Activated T-cell treated with anti-CD3 and anti-CD28 coated beads, Interleukin-2, amount 50 U/mL, for 24 hours (primary cell): ENCODE data around the gene TMEM87B.

Source experiments
- DNase-seq: peaks from one replicate; pipeline ENCODE4 v3.0.0-alpha.2; 2020
- H3K27ac Mint-ChIP-seq: 2 replicates; pipeline ENCODE4 v1.8.0; 2020; ENCODE audit warnings: mild to moderate bottlenecking, mixed read lengths
- H3K27me3 Mint-ChIP-seq: 2 replicates; pipeline ENCODE4 v1.8.0; 2020; ENCODE audit warnings: mixed read lengths
- H3K36me3 Mint-ChIP-seq: 2 replicates; pipeline ENCODE4 v1.8.0; 2020; ENCODE audit warnings: low read depth, mixed read lengths
- H3K4me1 Mint-ChIP-seq: 2 replicates; pipeline ENCODE4 v1.8.0; 2020; ENCODE audit warnings: low read depth, mixed read lengths
- H3K4me3 Mint-ChIP-seq: 2 replicates; pipeline ENCODE4 v1.8.0; 2020; ENCODE audit warnings: mild to moderate bottlenecking, moderate library complexity, mixed read lengths
- H3K9me3 Mint-ChIP-seq: 2 replicates; pipeline ENCODE4 v1.8.0; 2020; ENCODE audit warnings: mixed read lengths

TMEM87B gene

GRCh38 chr2:112152476-112153178, 97.6 kb downstream of the TMEM87B start:
- no peak overlapping the region for H3K27ac Mint-ChIP-seq
- no peak for DNase-seq
- H3K9me3 Mint-ChIP-seq = no peaks in the 10 kb centered on the region
- no peaks in the 10 kb centered on the region for H3K27me3 Mint-ChIP-seq
- no peak overlapping the region for H3K4me3 Mint-ChIP-seq
- peaks cover 41% of the 10 kb centered on the region for H3K4me1 Mint-ChIP-seq
- no peaks in the 10 kb centered on the region for H3K36me3 Mint-ChIP-seq

- Mint-ChIP-seq H3K27ac (no peak overlapping the region), H3K27me3 (no peaks in the 10 kb centered on the region), H3K9me3 (no peaks in the 10 kb centered on the region), H3K4me1 (peaks cover 42% of the 10 kb centered on the region), H3K4me3 (no peak overlapping the region), H3K36me3 (no peaks in the 10 kb centered on the region)
- DNase-seq = peak; percentile 14
Observed at GRCh38 chr2:112153179-112153490, 98.1 kb downstream of the TMEM87B start.

GRCh38 chr2:112153501-112153900, 98.4 kb downstream of the TMEM87B start:
- Mint-ChIP-seq H3K4me3 (no peak overlapping the region), H3K36me3 (no peaks in the 10 kb centered on the region), H3K27ac (no peak overlapping the region), H3K9me3 (no peaks in the 10 kb centered on the region), H3K4me1 (peaks cover 42% of the 10 kb centered on the region), H3K27me3 (no peaks in the 10 kb centered on the region)
- no peak for DNase-seq

GRCh38 chr2:112154246-112155117, 99.4 kb downstream of the TMEM87B start:
- Mint-ChIP-seq H3K9me3 (no peaks in the 10 kb centered on the region), H3K27ac (peak overlapping the region; percentile 18), H3K4me1 (peaks cover 42% of the 10 kb centered on the region), H3K4me3 (no peak overlapping the region), H3K36me3 (no peaks in the 10 kb centered on the region), H3K27me3 (no peaks in the 10 kb centered on the region)
- DNase-seq = peak; percentile 47

GRCh38 chr2:112155331-112156151, 100.5 kb downstream of the TMEM87B start:
- Mint-ChIP-seq H3K27me3 (no peaks in the 10 kb centered on the region), H3K4me1 (peaks cover 45% of the 10 kb centered on the region), H3K9me3 (no peaks in the 10 kb centered on the region), H3K36me3 (no peaks in the 10 kb centered on the region), H3K27ac (peak overlapping the region; percentile 81), H3K4me3 (peak overlapping the region; percentile 49)
- peak; percentile 70 for DNase-seq

GRCh38 chr2:112156152-112156986, 101.3 kb downstream of the TMEM87B start:
- Mint-ChIP-seq H3K27ac (peak overlapping the region; percentile 81), H3K9me3 (no peaks in the 10 kb centered on the region), H3K4me1 (peaks cover 45% of the 10 kb centered on the region), H3K4me3 (peak overlapping the region; percentile 49), H3K27me3 (no peaks in the 10 kb centered on the region), H3K36me3 (no peaks in the 10 kb centered on the region)
- peak; percentile 59 for DNase-seq

GRCh38 chr2:112157472-112157871, 102.4 kb downstream of the TMEM87B start:
- Mint-ChIP-seq H3K4me1 (peaks cover 45% of the 10 kb centered on the region), H3K4me3 (no peak overlapping the region), H3K27me3 (no peaks in the 10 kb centered on the region), H3K27ac (peak overlapping the region; percentile 81), H3K36me3 (no peaks in the 10 kb centered on the region), H3K9me3 (no peaks in the 10 kb centered on the region)
- DNase-seq = no peak

- no peak overlapping the region for H3K4me3 Mint-ChIP-seq
- H3K36me3 Mint-ChIP-seq = no peaks in the 10 kb centered on the region
- H3K27me3 Mint-ChIP-seq = no peaks in the 10 kb centered on the region
- peaks cover 32% of the 10 kb centered on the region for H3K4me1 Mint-ChIP-seq
- no peak for DNase-seq
- no peaks in the 10 kb centered on the region for H3K9me3 Mint-ChIP-seq
- H3K27ac Mint-ChIP-seq = no peak overlapping the region
Observed at GRCh38 chr2:112159454-112159921, 104.4 kb downstream of the TMEM87B start.

GRCh38 chr2:112160283-112161250, 105.5 kb downstream of the TMEM87B start:
- no peak overlapping the region for H3K4me3 Mint-ChIP-seq
- H3K9me3 Mint-ChIP-seq = no peaks in the 10 kb centered on the region
- H3K27me3 Mint-ChIP-seq = no peaks in the 10 kb centered on the region
- no peak overlapping the region for H3K27ac Mint-ChIP-seq
- peaks cover 21% of the 10 kb centered on the region for H3K4me1 Mint-ChIP-seq
- H3K36me3 Mint-ChIP-seq = no peaks in the 10 kb centered on the region
- no peak for DNase-seq

- Mint-ChIP-seq H3K4me3 (no peak overlapping the region), H3K4me1 (peaks cover 11% of the 10 kb centered on the region), H3K27me3 (no peaks in the 10 kb centered on the region), H3K27ac (no peak overlapping the region), H3K36me3 (no peaks in the 10 kb centered on the region), H3K9me3 (no peaks in the 10 kb centered on the region)
- DNase-seq = no peak
Observed at GRCh38 chr2:112161431-112162145, 106.5 kb downstream of the TMEM87B start.

GRCh38 chr2:112162341-112162740, 107.3 kb downstream of the TMEM87B start:
- H3K27ac Mint-ChIP-seq = no peak overlapping the region
- no peak overlapping the region for H3K4me3 Mint-ChIP-seq
- no peaks in the 10 kb centered on the region for H3K9me3 Mint-ChIP-seq
- no peak for DNase-seq
- no peaks in the 10 kb centered on the region for H3K36me3 Mint-ChIP-seq
- H3K4me1 Mint-ChIP-seq = peaks cover 13% of the 10 kb centered on the region
- no peaks in the 10 kb centered on the region for H3K27me3 Mint-ChIP-seq

- Mint-ChIP-seq H3K4me3 (no peak overlapping the region), H3K36me3 (no peaks in the 10 kb centered on the region), H3K9me3 (no peaks in the 10 kb centered on the region), H3K4me1 (peaks cover 11% of the 10 kb centered on the region), H3K27ac (no peak overlapping the region), H3K27me3 (no peaks in the 10 kb centered on the region)
- DNase-seq = no peak
Observed at GRCh38 chr2:112162956-112163355, 107.9 kb downstream of the TMEM87B start.
